A549 treated with RU486 at 1 μM for 4 hours (cell line): ENCODE data around the gene NPIPA5. TPM values are rescaled to one million over a fixed set of nuclear protein-coding genes. Genes with fewer than 3 reads are reported as not detected.

Source experiments
- total RNA-seq: library from RNA; stranded (reverse); fragments of 200-300 nt; extraction: Qiagen RNA extraction; gene quantifications from 5 replicates; pipeline ENCODE4 v1.2.3, GENCODE V29; 2022; ENCODE audit warnings: low read depth

The NPIPA5 gene
- total RNA-seq = 0.51 to 6.0 TPM (median 1.3 TPM) in 4 of 5 replicates, not detected in the other

GRCh38 chr16:15378194-15378593 lies at the start of gene NPIPA5:
Gene NPIPA5, minus strand, starts transcription at chr16:15378294. Its CDS starts 0 bp downstream, at chr16:15378294.

GRCh38 chr16:15395631-15396508 lies 17.8 kb upstream of the NPIPA5 start, which contains the start of gene MPV17L:
Gene MPV17L, plus strand, starts transcription at chr16:15395754. Its CDS starts 144 bp downstream, at chr16:15395898.

Other genes starting within 250 kb of the NPIPA5 start
- gene MPV17L, start 17.5 kb upstream of the NPIPA5 start, total RNA-seq = 4.9 to 6.9 TPM (median 5.5 TPM) in 5 replicates
- 80.1 to 90.8 TPM (median 86.9 TPM) in 5 replicates for gene BMERB1, start 56.3 kb upstream of the NPIPA5 start, total RNA-seq